Panc1 (cell line): ENCODE data around the gene PTTG1. TPM values are rescaled to one million over a fixed set of nuclear protein-coding genes. Genes with fewer than 3 reads are reported as not detected.

Experiments used
- ATAC-seq: fragments of 200-7000 bp; cut with Tn5 transposase; 2 replicates; pipeline ENCODE4 v1.9.1; 2020; ENCODE audit warnings: mild to moderate bottlenecking, moderate library complexity
- BruUV-seq: library from RNA; stranded (reverse); fragments of 400-500 nt; replicated peaks from 2 replicates; lab custom pipeline; 2021; lab: Mats Ljungman, UMichigan
- CTCF ChIA-PET: fragments of 300-600 bp; sonication (Branson Sonifier 250); formaldehyde crosslinking; loops from one replicate; lab custom pipeline; 2022; ENCODE audit warnings: antibody characterized with exemption; lab: Charles Lee
- POLR2A ChIA-PET: fragments of 300-600 bp; sonication (Branson Sonifier 250); formaldehyde crosslinking; loops from one replicate; lab custom pipeline; 2022; ENCODE audit warnings: antibody characterized with exemption; lab: Charles Lee
- DNase-seq: peaks from one replicate; pipeline ENCODE4 v3.0.0-alpha.2; 2010; ENCODE audit warnings: low read depth, low spot score
- H3K27ac ChIP-seq: 2 replicates; pipeline ENCODE4 v1.5.1; 2011; ENCODE audit warnings: mild to moderate bottlenecking, low read length, inconsistent platforms
- H3K27me3 ChIP-seq: fragments of 200-500 bp; sonication (Bioruptor generic); 2 replicates; pipeline ENCODE4 v1.6.0; 2014; ENCODE audit warnings: low read length, inconsistent platforms; ENCODE audit not compliant: control insufficient read depth, insufficient read depth
- H3K36me3 ChIP-seq: fragments of 200-500 bp; sonication (Bioruptor generic); 2 replicates; pipeline ENCODE4 v1.5.1; 2014; ENCODE audit warnings: inconsistent platforms, mild to moderate bottlenecking, low read length, moderate library complexity; ENCODE audit not compliant: control insufficient read depth, insufficient read depth
- H3K4me1 ChIP-seq: 2 replicates; pipeline ENCODE4 v1.5.1; 2011; ENCODE audit warnings: inconsistent platforms, mild to moderate bottlenecking, low read length, moderate library complexity; ENCODE audit not compliant: control insufficient read depth, insufficient read depth
- H3K4me3 ChIP-seq, 2 experiments: 2 replicates each; pipeline ENCODE4 v1.5.1; 2011 to 2012; ENCODE audit warnings: low read depth in 2 of 2, low read length in 2 of 2, mild to moderate bottlenecking in 2 of 2, inconsistent platforms in 1 of 2, moderate library complexity in 1 of 2
- H3K9me3 ChIP-seq: fragments of 200-500 bp; sonication (Bioruptor generic); 2 replicates; pipeline ENCODE4 v1.5.1; 2014; ENCODE audit warnings: low read depth, mild to moderate bottlenecking, inconsistent platforms, low read length, moderate library complexity; ENCODE audit not compliant: control insufficient read depth, insufficient read depth
- POLR2AphosphoS5 ChIP-seq: IDR thresholded peaks from 2 replicates; pipeline ENCODE4 v1.6.1; 2012; ENCODE audit warnings: mild to moderate bottlenecking, low read depth, low read length, moderate library complexity
- SIN3A ChIP-seq: IDR thresholded peaks from 2 replicates; pipeline ENCODE4 v1.6.1; 2012; ENCODE audit warnings: low read depth, mild to moderate bottlenecking, low read length, moderate library complexity, borderline replicate concordance; ENCODE audit not compliant: insufficient read depth
- TCF7L2 ChIP-seq: IDR thresholded peaks from 2 replicates; pipeline ENCODE4 v1.6.1; 2011; ENCODE audit warnings: mild to moderate bottlenecking, low read depth, low read length, inconsistent platforms
- in situ Hi-C: cut with HindIII; loops from 2 replicates; pipeline ENCODE4 v1.10.0; 2016; ENCODE audit warnings: low sequenced_read_pairs, low pct_unique_long_range_greater_than_20kb
- intact Hi-C: fragments of 100-400 bp; cut with micrococcal nuclease; formaldehyde crosslinking; loops from one replicate; pipeline ENCODE4 v1.10.0; 2022; ENCODE audit not compliant: unreplicated experiment
- total RNA-seq: library from RNA; stranded (reverse); gene quantifications from one replicate; pipeline ENCODE4 v1.2.1, GENCODE V29; 2021; ENCODE audit not compliant: unreplicated experiment
- TF ChIP-seq, protein P1 (sequence below): fragments of 450-650 bp; IDR thresholded peaks from 2 replicates; pipeline ENCODE4 v1.5.1; 2017; ENCODE audit warnings: mild to moderate bottlenecking
- TF ChIP-seq, protein P2 (sequence below), 2 experiments: IDR thresholded peaks; 2 replicates each; pipeline ENCODE4 v1.6.1; 2011 to 2012; ENCODE audit warnings: low read depth in 2 of 2, control low read depth in 1 of 2, low read length in 1 of 2, mild to moderate bottlenecking in 1 of 2, moderate library complexity in 1 of 2; ENCODE audit not compliant: insufficient read depth in 1 of 2

Gene PTTG1
- total RNA-seq, 1 experiment from 2014 or later: 171 TPM

DNA sequence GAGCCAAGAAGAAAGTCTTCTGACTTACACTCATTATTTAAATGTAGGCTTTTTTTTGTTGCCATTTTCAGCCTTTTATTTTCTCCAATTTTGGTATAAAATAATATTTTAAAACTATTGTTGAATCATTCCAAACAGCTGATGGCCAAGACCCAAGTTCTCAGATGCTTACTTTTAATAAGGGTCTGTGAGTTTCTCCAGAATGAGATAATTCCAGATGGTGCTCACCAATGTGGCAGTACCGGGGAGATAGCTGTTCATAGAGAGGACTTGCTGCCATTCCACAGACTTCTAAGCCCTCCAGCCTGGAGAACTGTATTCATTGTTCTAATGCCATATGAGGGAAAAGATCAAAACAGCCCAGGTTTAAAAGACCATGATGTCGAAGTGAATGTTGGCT is 46.0 kb upstream of the PTTG1 start:
- intact Hi-C loops (no loop called here), in situ Hi-C loops (no loop called here)
- ChIA-PET CTCF (no interaction called here), POLR2A (no interaction called here)
- H3K27me3 ChIP-seq: peaks cover 30% of the 10 kb centered on the region
- TF ChIP-seq POLR2AphosphoS5 (no peak), SIN3A (no peak), TCF7L2 (no peak)
- TF ChIP-seq, protein P1, sequence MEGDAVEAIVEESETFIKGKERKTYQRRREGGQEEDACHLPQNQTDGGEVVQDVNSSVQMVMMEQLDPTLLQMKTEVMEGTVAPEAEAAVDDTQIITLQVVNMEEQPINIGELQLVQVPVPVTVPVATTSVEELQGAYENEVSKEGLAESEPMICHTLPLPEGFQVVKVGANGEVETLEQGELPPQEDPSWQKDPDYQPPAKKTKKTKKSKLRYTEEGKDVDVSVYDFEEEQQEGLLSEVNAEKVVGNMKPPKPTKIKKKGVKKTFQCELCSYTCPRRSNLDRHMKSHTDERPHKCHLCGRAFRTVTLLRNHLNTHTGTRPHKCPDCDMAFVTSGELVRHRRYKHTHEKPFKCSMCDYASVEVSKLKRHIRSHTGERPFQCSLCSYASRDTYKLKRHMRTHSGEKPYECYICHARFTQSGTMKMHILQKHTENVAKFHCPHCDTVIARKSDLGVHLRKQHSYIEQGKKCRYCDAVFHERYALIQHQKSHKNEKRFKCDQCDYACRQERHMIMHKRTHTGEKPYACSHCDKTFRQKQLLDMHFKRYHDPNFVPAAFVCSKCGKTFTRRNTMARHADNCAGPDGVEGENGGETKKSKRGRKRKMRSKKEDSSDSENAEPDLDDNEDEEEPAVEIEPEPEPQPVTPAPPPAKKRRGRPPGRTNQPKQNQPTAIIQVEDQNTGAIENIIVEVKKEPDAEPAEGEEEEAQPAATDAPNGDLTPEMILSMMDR: no peak
- TF ChIP-seq, protein P2, sequence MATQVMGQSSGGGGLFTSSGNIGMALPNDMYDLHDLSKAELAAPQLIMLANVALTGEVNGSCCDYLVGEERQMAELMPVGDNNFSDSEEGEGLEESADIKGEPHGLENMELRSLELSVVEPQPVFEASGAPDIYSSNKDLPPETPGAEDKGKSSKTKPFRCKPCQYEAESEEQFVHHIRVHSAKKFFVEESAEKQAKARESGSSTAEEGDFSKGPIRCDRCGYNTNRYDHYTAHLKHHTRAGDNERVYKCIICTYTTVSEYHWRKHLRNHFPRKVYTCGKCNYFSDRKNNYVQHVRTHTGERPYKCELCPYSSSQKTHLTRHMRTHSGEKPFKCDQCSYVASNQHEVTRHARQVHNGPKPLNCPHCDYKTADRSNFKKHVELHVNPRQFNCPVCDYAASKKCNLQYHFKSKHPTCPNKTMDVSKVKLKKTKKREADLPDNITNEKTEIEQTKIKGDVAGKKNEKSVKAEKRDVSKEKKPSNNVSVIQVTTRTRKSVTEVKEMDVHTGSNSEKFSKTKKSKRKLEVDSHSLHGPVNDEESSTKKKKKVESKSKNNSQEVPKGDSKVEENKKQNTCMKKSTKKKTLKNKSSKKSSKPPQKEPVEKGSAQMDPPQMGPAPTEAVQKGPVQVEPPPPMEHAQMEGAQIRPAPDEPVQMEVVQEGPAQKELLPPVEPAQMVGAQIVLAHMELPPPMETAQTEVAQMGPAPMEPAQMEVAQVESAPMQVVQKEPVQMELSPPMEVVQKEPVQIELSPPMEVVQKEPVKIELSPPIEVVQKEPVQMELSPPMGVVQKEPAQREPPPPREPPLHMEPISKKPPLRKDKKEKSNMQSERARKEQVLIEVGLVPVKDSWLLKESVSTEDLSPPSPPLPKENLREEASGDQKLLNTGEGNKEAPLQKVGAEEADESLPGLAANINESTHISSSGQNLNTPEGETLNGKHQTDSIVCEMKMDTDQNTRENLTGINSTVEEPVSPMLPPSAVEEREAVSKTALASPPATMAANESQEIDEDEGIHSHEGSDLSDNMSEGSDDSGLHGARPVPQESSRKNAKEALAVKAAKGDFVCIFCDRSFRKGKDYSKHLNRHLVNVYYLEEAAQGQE (IDR thresholded peaks at IDR 0.05; ENCODE audit: insufficient read depth in 1 of 2, low read depth in 2 of 2, low read length in 1 of 2): no peak
- H3K9me3 ChIP-seq: no peaks in the 10 kb centered on the region
- no peak overlapping the region for H3K27ac ChIP-seq
- H3K4me1 ChIP-seq: no peaks in the 10 kb centered on the region
- no peaks in the 10 kb centered on the region for H3K36me3 ChIP-seq
- ATAC-seq (no peak), DNase-seq (no peak)
- no peak overlapping the region for H3K4me3 ChIP-seq
- BruUV-seq: no TSS peak

DNA sequence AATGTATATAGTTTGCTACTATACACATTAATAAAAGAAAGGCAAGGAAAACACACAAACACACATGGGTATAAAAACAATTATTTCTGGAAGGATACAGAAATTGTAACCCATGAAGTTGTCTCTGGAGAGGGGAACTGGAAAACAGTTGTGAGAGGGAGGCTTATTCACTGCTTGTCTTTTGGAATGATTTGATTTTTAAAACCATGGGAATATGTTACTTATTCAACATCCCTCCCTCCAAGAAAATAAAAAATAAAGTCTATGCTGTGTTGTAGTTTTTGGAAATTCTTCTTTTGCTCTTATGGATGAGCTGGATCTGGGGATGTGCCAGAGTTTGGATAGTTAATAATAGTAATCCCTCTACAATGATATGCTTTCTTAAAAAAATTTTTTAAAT is 45.2 kb upstream of the PTTG1 start:
- Histone ChIP-seq H3K27ac (no peak overlapping the region), H3K27me3 (peaks cover 25% of the 10 kb centered on the region), H3K4me1 (no peaks in the 10 kb centered on the region), H3K4me3 (no peak overlapping the region), H3K36me3 (no peaks in the 10 kb centered on the region), H3K9me3 (no peaks in the 10 kb centered on the region)
- POLR2A ChIA-PET: no interaction called here
- no peak for ATAC-seq
- in situ Hi-C loops (no loop called here), intact Hi-C loops (no loop called here)
- TF ChIP-seq, protein P2 (IDR thresholded peaks at IDR 0.05; ENCODE audit: insufficient read depth in 1 of 2, low read depth in 2 of 2, low read length in 1 of 2): no peak
- TF ChIP-seq SIN3A (no peak), TCF7L2 (no peak), POLR2AphosphoS5 (no peak)
- TF ChIP-seq, protein P1: no peak
- CTCF ChIA-PET: no interaction called here
- no TSS peak for BruUV-seq
- no peak for DNase-seq
